HCT116 (cell line): ENCODE results near the gene TMEM161B. TPM values are rescaled to one million over a fixed set of nuclear protein-coding genes. Genes with fewer than 3 reads are reported as not detected.

Source experiments
- ATAC-seq: fragments of 200-7000 bp; cut with Tn5 transposase; 2 replicates; pipeline ENCODE4 v1.9.1; 2020; ENCODE audit warnings: mild to moderate bottlenecking, moderate library complexity
- BruUV-seq: library from RNA; stranded (reverse); fragments of 400-500 nt; replicated peaks from 2 replicates; lab custom pipeline; 2021; lab: Mats Ljungman, UMichigan
- CTCF ChIA-PET: fragments of 300-600 bp; sonication (Branson Sonifier 250); formaldehyde crosslinking; loops from one replicate; lab custom pipeline; 2021; ENCODE audit warnings: antibody characterized with exemption; lab: Charles Lee
- POLR2A ChIA-PET: fragments of 300-600, 350-600 bp; sonication (Branson Sonifier 250); formaldehyde crosslinking; loops from one replicate; lab custom pipeline; 2021; ENCODE audit warnings: antibody characterized with exemption; lab: Charles Lee
- RAD21 ChIA-PET, 2 experiments: fragments of 300-600 bp; sonication (Branson Sonifier 250); formaldehyde crosslinking; loops; one replicate each; lab custom pipeline; 2023; ENCODE audit warnings: low total read pairs in 2 of 2; ENCODE audit not compliant: uncharacterized antibody in 2 of 2, unreplicated experiment in 2 of 2, low non-redundant PET in 1 of 2; lab: Charles Lee
- DNase-seq: peaks from one replicate; pipeline ENCODE4 v3.0.0-alpha.2; 2010; ENCODE audit warnings: low read depth, low spot score
- H2AFZ ChIP-seq: fragments of 200-600 bp; shearing (Covaris generic), sonication (generic); 2 replicates; pipeline ENCODE4 v1.6.1; 2017; ENCODE audit warnings: low read depth, mixed run types, mixed read lengths, antibody characterized with exemption, low read length; ENCODE audit not compliant: poor library complexity, severe bottlenecking
- H3K27ac ChIP-seq: 2 replicates; pipeline ENCODE4 v1.5.1; 2012; ENCODE audit warnings: low read depth, low read length
- H3K27me3 ChIP-seq: fragments of 200-600 bp; sonication (generic); 2 replicates; pipeline ENCODE4 v1.6.1; 2016; ENCODE audit warnings: mixed run types, low read length, mixed read lengths; ENCODE audit not compliant: insufficient read depth
- H3K36me3 ChIP-seq, 2 experiments: fragments of 200-500 bp in 1 of 2; fragments of 200-600 bp in 1 of 2; sonication (Bioruptor generic) in 1 of 2; sonication (generic) in 1 of 2; 2 replicates each; pipeline versions ENCODE4 v1.5.1 to v1.6.1; 2014 to 2016; ENCODE audit warnings: low read length in 2 of 2, inconsistent platforms in 1 of 2, mixed read lengths in 1 of 2, mixed run types in 1 of 2; ENCODE audit not compliant: insufficient read depth in 2 of 2, control insufficient read depth in 1 of 2
- H3K4me1 ChIP-seq, 2 experiments: fragments of 200-600 bp in 1 of 2; sonication (generic) in 1 of 2; 2 replicates each; pipeline versions ENCODE4 v1.5.1 to v1.6.1; 2012 to 2017; ENCODE audit warnings: low read length in 2 of 2, inconsistent platforms in 1 of 2, mild to moderate bottlenecking in 1 of 2, mixed read lengths in 1 of 2, mixed run types in 1 of 2, moderate library complexity in 1 of 2; ENCODE audit not compliant: insufficient read depth in 2 of 2, control insufficient read depth in 1 of 2
- H3K4me2 ChIP-seq: fragments of 200-600 bp; sonication (generic); 2 replicates; pipeline ENCODE4 v1.6.1; 2017; ENCODE audit warnings: mixed run types, low read length, mixed read lengths
- H3K4me3 ChIP-seq, 2 experiments: fragments of 200-600 bp in 1 of 2; sonication (generic) in 1 of 2; replicated peaks in 1 of 2; 2 replicates each; pipeline ENCODE4 v1.5.1; 2011 to 2016; ENCODE audit warnings: low read length in 2 of 2, control low read depth in 1 of 2, low read depth in 1 of 2, mild to moderate bottlenecking in 1 of 2, mixed read lengths in 1 of 2, mixed run types in 1 of 2
- H3K79me2 ChIP-seq: fragments of 200-600 bp; sonication (generic); 2 replicates; pipeline ENCODE4 v1.6.1; 2017; ENCODE audit warnings: mild to moderate bottlenecking, mixed run types, low read length, moderate library complexity, mixed read lengths; ENCODE audit not compliant: insufficient read depth
- H3K9ac ChIP-seq: fragments of 200-600 bp; sonication (generic); 2 replicates; pipeline ENCODE4 v1.6.1; 2016; ENCODE audit warnings: low read length, mixed read lengths
- H3K9me2 ChIP-seq: fragments of 200-600 bp; sonication (generic), shearing (Covaris generic); 2 replicates; pipeline ENCODE4 v1.6.1; 2017; ENCODE audit warnings: mixed run types, mild to moderate bottlenecking, moderate library complexity; ENCODE audit not compliant: insufficient read depth
- H3K9me3 ChIP-seq, 2 experiments: fragments of 200-500 bp in 1 of 2; fragments of 200-600 bp in 1 of 2; sonication (Bioruptor generic) in 1 of 2; sonication (generic) in 1 of 2; 2 replicates each; pipeline ENCODE4 v1.6.1; 2014 to 2017; ENCODE audit warnings: low read length in 2 of 2, mixed read lengths in 2 of 2, inconsistent platforms in 1 of 2, low read depth in 1 of 2, mild to moderate bottlenecking in 1 of 2, mixed run types in 1 of 2, moderate library complexity in 1 of 2; ENCODE audit not compliant: control insufficient read depth in 1 of 2, insufficient read depth in 1 of 2
- H4K20me1 ChIP-seq: fragments of 200-600 bp; sonication (generic), shearing (Covaris generic); 2 replicates; pipeline ENCODE4 v1.6.1; 2017; ENCODE audit warnings: mixed run types, mild to moderate bottlenecking, moderate library complexity; ENCODE audit not compliant: insufficient read depth
- ATF3 ChIP-seq: IDR thresholded peaks from 2 replicates; pipeline ENCODE4 v1.6.1; 2012
- CTCF ChIP-seq, 3 experiments: fragments of 200-600 bp in 1 of 3; sonication (generic) in 1 of 3; IDR thresholded peaks in 2 of 3; conservative IDR thresholded peaks in 1 of 3; 2 replicates each; pipeline ENCODE4 v1.5.1; 2012 to 2017; ENCODE audit warnings: low read depth in 2 of 3, low read length in 2 of 3, antibody characterized with exemption in 1 of 3, borderline replicate concordance in 1 of 3, control low read depth in 1 of 3, mild to moderate bottlenecking in 1 of 3, mixed read lengths in 1 of 3, mixed run types in 1 of 3, moderate library complexity in 1 of 3; ENCODE audit not compliant: insufficient read depth in 1 of 3
- ELF1 ChIP-seq: IDR thresholded peaks from 2 replicates; pipeline ENCODE4 v1.6.1; 2012; ENCODE audit warnings: low read depth, borderline replicate concordance
- EZH2 ChIP-seq: fragments of 200-600 bp; sonication (generic); IDR thresholded peaks from 2 replicates; pipeline ENCODE4 v1.6.1; 2017; ENCODE audit warnings: antibody characterized with exemption, mixed run types
- EZH2phosphoT487 ChIP-seq: fragments of 200-600 bp; IDR thresholded peaks from 2 replicates; pipeline ENCODE4 v1.6.1; 2018; ENCODE audit warnings: antibody characterized with exemption, borderline replicate concordance
- JUND ChIP-seq: IDR thresholded peaks from 2 replicates; pipeline ENCODE4 v1.6.1; 2012
- MAX ChIP-seq: IDR thresholded peaks from 2 replicates; pipeline ENCODE4 v1.6.1; 2012
- POLR2A ChIP-seq: IDR thresholded peaks from 2 replicates; pipeline ENCODE4 v1.7.0; 2011; ENCODE audit warnings: borderline replicate concordance; ENCODE audit not compliant: insufficient read depth, insufficient read length; ENCODE audit errors: extremely low read depth
- POLR2AphosphoS5 ChIP-seq: IDR thresholded peaks from 2 replicates; pipeline ENCODE4 v1.6.1; 2011; ENCODE audit warnings: mild to moderate bottlenecking, low read depth, low read length, moderate library complexity
- RAD21 ChIP-seq: IDR thresholded peaks from 2 replicates; pipeline ENCODE4 v1.6.1; 2012; ENCODE audit warnings: low read depth, mild to moderate bottlenecking
- REST ChIP-seq: IDR thresholded peaks from 2 replicates; pipeline ENCODE4 v1.6.1; 2012; ENCODE audit warnings: low read depth
- SP1 ChIP-seq: IDR thresholded peaks from 2 replicates; pipeline ENCODE4 v1.6.1; 2012; ENCODE audit warnings: low read depth
- TCF7L2 ChIP-seq: IDR thresholded peaks from 2 replicates; pipeline ENCODE4 v1.7.0; 2011; ENCODE audit warnings: borderline replicate concordance, inconsistent platforms; ENCODE audit not compliant: insufficient read depth, insufficient read length; ENCODE audit errors: extremely low read depth
- YY1 ChIP-seq: IDR thresholded peaks from 2 replicates; pipeline ENCODE4 v1.6.1; 2011; ENCODE audit warnings: low read length, low read depth, moderate library complexity, mild to moderate bottlenecking; ENCODE audit not compliant: insufficient replicate concordance; ENCODE audit errors: extremely low read depth
- ZFX ChIP-seq: fragments of 450-650 bp; IDR thresholded peaks from 2 replicates; pipeline ENCODE4 v1.6.1; 2017
- intact Hi-C: fragments of 100-400 bp; cut with micrococcal nuclease; formaldehyde crosslinking; loops from 2 replicates; pipeline ENCODE4 v1.10.0; 2022
- total RNA-seq: library from RNA; stranded (reverse); gene quantifications from one replicate; pipeline ENCODE4 v1.2.1, GENCODE V29; 2021; ENCODE audit not compliant: unreplicated experiment

The TMEM161B gene
- total RNA-seq, 1 experiment from 2014 or later, result 22.1 TPM

GRCh38 chr5:88254320-88254719, 14.3 kb downstream of the TMEM161B start:
- POLR2A ChIA-PET, result no interaction called here
- TF ChIP-seq EZH2phosphoT487 (no peak), ZFX (no peak), ATF3 (no peak), TCF7L2 (no peak), CTCF (IDR thresholded peaks at IDR 0.05 in 2 of 3, conservative IDR thresholded peaks at IDR 0.05 in 1 of 3; ENCODE audit: borderline replicate concordance in 1 of 3, insufficient read depth in 1 of 3, low read depth in 2 of 3, low read length in 2 of 3) (no peak), SP1 (no peak), REST (no peak), POLR2A (no peak), MAX (no peak), JUND (no peak), YY1 (no peak), RAD21 (no peak), EZH2 (no peak), POLR2AphosphoS5 (no peak), ELF1 (no peak)
- Histone ChIP-seq H3K9me3 (no peaks in the 10 kb centered on the region), H3K27me3 (no peaks in the 10 kb centered on the region), H3K4me2 (no peak overlapping the region), H3K9me2 (no peaks in the 10 kb centered on the region), H3K4me1 (no peaks in the 10 kb centered on the region), H3K27ac (no peak overlapping the region), H3K79me2 (peaks cover 99% of the 10 kb centered on the region), H4K20me1 (no peaks in the 10 kb centered on the region; the same call in 1 of the 2 replicates), H3K36me3 (no peaks in the 10 kb centered on the region), H3K9ac (no peak overlapping the region), H2AFZ (no peak overlapping the region), H3K4me3 (no peak overlapping the region)
- intact Hi-C loops, result no loop called here
- DNase-seq (no peak), ATAC-seq (no peak)
- RAD21 ChIA-PET, result no interaction called here
- CTCF ChIA-PET, result no interaction called here
- no TSS peak for BruUV-seq
